ENCODE results near the gene CREB3.

Gene CREB3

DNA sequence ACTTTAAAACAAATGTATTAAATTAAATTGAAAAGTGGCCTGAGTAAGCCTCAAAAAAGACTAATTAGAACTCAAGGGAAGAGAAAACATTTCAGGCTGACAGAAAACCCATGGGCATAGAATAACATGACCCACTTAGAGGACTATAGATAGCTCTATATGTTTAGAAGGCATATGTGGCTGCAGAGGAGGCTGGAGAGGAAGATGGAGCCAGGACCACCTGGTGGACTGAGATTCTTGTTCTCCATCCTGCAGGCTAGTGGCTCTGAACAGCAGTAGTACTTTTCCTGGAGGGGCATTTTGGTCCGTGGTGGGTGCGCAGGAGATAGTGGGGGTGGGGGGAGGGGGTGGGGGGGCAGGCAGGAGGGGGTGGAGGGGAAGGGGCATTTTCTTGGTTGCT, 48.6 kb downstream of the CREB3 start:
- no peaks in the 10 kb centered on the region for H3K9me3 ChIP-seq (ENCODE audit: control insufficient read depth, insufficient read depth, low read length)
- no peak overlapping the region for H3K4me3 ChIP-seq (ENCODE audit: low read length)
- H4K20me1 ChIP-seq (ENCODE audit: control insufficient read depth, insufficient read depth, low read depth, low read length), result no peaks in the 10 kb centered on the region
- no peaks in the 10 kb centered on the region for H3K9me2 ChIP-seq (replicated peaks; ENCODE audit: control insufficient read depth, low read length)
- no peaks in the 10 kb centered on the region for H3K27me3 ChIP-seq (ENCODE audit: control insufficient read depth, low read length)
- no peak overlapping the region for H3K4me2 ChIP-seq (ENCODE audit: low read length)
- H3K4me1 ChIP-seq (ENCODE audit: control insufficient read depth, low read length), result peaks cover 4% of the 10 kb centered on the region
- TF ChIP-seq, protein P1, sequence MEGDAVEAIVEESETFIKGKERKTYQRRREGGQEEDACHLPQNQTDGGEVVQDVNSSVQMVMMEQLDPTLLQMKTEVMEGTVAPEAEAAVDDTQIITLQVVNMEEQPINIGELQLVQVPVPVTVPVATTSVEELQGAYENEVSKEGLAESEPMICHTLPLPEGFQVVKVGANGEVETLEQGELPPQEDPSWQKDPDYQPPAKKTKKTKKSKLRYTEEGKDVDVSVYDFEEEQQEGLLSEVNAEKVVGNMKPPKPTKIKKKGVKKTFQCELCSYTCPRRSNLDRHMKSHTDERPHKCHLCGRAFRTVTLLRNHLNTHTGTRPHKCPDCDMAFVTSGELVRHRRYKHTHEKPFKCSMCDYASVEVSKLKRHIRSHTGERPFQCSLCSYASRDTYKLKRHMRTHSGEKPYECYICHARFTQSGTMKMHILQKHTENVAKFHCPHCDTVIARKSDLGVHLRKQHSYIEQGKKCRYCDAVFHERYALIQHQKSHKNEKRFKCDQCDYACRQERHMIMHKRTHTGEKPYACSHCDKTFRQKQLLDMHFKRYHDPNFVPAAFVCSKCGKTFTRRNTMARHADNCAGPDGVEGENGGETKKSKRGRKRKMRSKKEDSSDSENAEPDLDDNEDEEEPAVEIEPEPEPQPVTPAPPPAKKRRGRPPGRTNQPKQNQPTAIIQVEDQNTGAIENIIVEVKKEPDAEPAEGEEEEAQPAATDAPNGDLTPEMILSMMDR (IDR thresholded peaks at IDR 0.05; ENCODE audit: low read depth, low read length, poor library complexity, severe bottlenecking), result no peak
- TF ChIP-seq EZH2phosphoT487 (IDR thresholded peaks at IDR 0.05; ENCODE audit: borderline replicate concordance, low read length), result no peak
- H3K27ac ChIP-seq (ENCODE audit: low read depth, low read length), result no peak overlapping the region
- no peaks in the 10 kb centered on the region for H3K36me3 ChIP-seq (ENCODE audit: control insufficient read depth, low read length)
- no peaks in the 10 kb centered on the region for H3F3A ChIP-seq (ENCODE audit: control insufficient read depth, insufficient read depth)
- H3K79me2 ChIP-seq (ENCODE audit: control insufficient read depth, low read length), result no peaks in the 10 kb centered on the region

DNA sequence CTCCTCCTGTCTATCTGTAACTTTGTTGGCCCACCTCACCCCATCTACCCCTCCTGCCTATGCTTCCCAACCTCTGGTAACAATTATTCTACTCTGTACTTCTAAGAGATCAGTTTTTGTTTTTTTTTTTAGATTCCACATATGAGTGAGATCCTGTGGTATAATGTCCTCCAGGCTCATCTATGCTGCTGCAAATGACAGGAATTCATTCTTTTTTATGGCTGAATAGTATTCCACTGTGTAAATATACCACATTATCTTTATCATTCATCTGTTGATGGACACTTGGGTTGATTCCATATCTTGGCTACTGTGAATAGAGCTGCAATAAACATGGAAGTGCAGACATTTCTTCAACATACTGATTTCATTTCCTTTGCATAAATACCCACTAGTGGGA, 51.0 kb downstream of the CREB3 start:
- Histone ChIP-seq H3K79me2 (ENCODE audit: control insufficient read depth, low read length) (no peaks in the 10 kb centered on the region), H3K27me3 (ENCODE audit: control insufficient read depth, low read length) (no peaks in the 10 kb centered on the region), H3K36me3 (ENCODE audit: control insufficient read depth, low read length) (no peaks in the 10 kb centered on the region), H3K9me3 (ENCODE audit: control insufficient read depth, insufficient read depth, low read length) (no peaks in the 10 kb centered on the region), H3K9me2 (replicated peaks; ENCODE audit: control insufficient read depth, low read length) (no peaks in the 10 kb centered on the region), H3K4me2 (ENCODE audit: low read length) (no peak overlapping the region), H3K4me1 (ENCODE audit: control insufficient read depth, low read length) (no peaks in the 10 kb centered on the region), H3K27ac (ENCODE audit: low read depth, low read length) (no peak overlapping the region), H3K4me3 (ENCODE audit: low read length) (no peak overlapping the region), H3F3A (ENCODE audit: control insufficient read depth, insufficient read depth) (no peaks in the 10 kb centered on the region), H4K20me1 (ENCODE audit: control insufficient read depth, insufficient read depth, low read depth, low read length) (no peaks in the 10 kb centered on the region)
- TF ChIP-seq, protein P1 (IDR thresholded peaks at IDR 0.05; ENCODE audit: low read depth, low read length, poor library complexity, severe bottlenecking), result no peak
- no peak for TF ChIP-seq EZH2phosphoT487 (IDR thresholded peaks at IDR 0.05; ENCODE audit: borderline replicate concordance, low read length)
